Coronary artery (tissue), 2 donors: ENCODE measurements around the gene SCFD2.

Source experiments
- DNase-seq: peaks from one replicate; pipeline ENCODE4 v3.0.0-alpha.2; 2017; ENCODE audit warnings: low spot score
- H3K27ac ChIP-seq, 2 donors: fragments of 200-600 bp; sonication (generic); one replicate each; pipeline ENCODE4 v1.5.1; 2016 to 2019
- H3K4me3 ChIP-seq: fragments of 200-600 bp; sonication (generic); 2 replicates; pipeline ENCODE4 v1.5.1; 2016; ENCODE audit warnings: mild to moderate bottlenecking, moderate library complexity
- CTCF ChIP-seq: fragments of 200-600 bp; sonication (generic); IDR thresholded peaks from one replicate; pipeline ENCODE4 v1.5.1; 2019; ENCODE audit warnings: antibody characterized with exemption

SCFD2 gene

DNA sequence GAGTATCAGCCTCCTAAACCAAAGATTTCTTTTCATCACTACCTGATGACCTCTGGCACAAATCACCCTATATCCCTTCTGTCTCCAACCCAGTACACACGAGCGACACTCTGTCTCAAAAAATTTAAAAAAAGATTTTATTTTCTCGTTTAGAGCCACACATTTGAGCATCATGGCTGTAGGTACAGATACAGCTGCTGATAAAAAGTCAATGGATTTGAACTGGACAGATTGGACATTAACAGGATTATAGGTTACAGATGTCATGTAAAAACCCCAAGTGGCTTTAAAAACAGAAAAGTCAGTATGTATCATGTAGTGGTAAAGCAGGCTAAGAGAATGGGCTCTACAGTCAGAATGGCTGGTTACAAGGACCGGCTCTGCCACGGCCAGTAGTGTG lies 171.1 kb downstream of the SCFD2 start:
- no peak for TF ChIP-seq CTCF
- no peak overlapping the region for H3K27ac ChIP-seq
- no peak for DNase-seq
- no peak overlapping the region for H3K4me3 ChIP-seq

DNA sequence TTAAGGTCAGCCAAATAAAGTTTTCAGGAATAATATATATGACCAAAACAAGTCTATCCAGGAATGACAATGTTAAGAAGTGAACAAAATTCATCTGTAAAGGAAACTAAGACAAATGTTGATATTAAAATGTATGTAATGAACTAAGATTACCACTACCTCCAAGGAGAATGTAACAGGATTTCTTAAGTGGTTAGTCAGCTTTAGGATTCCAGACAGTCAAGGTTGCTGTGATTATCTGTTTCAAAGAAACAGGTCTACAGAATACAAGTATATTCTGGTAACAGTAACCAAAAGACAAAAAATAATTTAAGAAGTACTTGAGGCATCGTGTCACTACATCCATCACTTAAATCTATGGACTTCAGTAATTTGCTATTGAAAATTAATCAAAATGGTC lies 172.8 kb downstream of the SCFD2 start:
- no peak for DNase-seq
- TF ChIP-seq CTCF: no peak
- no peak overlapping the region for H3K4me3 ChIP-seq
- no peak overlapping the region for H3K27ac ChIP-seq

- no peak for TF ChIP-seq CTCF
These were observed 173.4 kb downstream of the SCFD2 start for GRCh38 chr4:53192496-53192895.

GRCh38 chr4:53191997-53192396 lies 173.9 kb downstream of the SCFD2 start:
- no peak for DNase-seq
- no peak overlapping the region for H3K27ac ChIP-seq
- no peak overlapping the region for H3K4me3 ChIP-seq
- TF ChIP-seq CTCF: no peak

More at GRCh38 chr4:53192496-53192895, 173.4 kb downstream of the SCFD2 start:
- H3K27ac ChIP-seq: no peak overlapping the region
- H3K4me3 ChIP-seq: no peak overlapping the region
- DNase-seq: no peak

DNA sequence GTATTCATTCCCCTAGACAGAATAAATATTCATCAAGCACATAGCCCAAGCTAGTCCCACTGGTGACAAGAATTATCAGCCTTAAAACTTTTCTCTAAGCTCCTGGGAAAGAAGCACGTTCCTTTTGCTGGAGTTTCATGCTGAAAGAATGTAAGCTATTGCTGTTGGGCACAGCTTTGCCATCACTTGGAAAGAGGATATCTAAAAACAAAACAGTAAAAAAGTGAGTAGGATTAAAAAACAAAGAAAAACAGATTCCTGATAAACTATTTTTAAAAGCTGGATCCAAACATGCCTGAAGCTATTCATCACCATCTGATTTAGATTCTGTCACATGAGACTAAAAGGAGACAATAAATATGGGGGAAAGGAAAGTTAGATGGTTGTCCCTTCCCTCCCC lies 176.8 kb downstream of the SCFD2 start:
- DNase-seq: no peak
- TF ChIP-seq CTCF: no peak
- Histone ChIP-seq H3K4me3 (peak overlapping the region; percentile 10), H3K27ac (peak overlapping the region in 1 of 2 donors; percentile 75)

DNA sequence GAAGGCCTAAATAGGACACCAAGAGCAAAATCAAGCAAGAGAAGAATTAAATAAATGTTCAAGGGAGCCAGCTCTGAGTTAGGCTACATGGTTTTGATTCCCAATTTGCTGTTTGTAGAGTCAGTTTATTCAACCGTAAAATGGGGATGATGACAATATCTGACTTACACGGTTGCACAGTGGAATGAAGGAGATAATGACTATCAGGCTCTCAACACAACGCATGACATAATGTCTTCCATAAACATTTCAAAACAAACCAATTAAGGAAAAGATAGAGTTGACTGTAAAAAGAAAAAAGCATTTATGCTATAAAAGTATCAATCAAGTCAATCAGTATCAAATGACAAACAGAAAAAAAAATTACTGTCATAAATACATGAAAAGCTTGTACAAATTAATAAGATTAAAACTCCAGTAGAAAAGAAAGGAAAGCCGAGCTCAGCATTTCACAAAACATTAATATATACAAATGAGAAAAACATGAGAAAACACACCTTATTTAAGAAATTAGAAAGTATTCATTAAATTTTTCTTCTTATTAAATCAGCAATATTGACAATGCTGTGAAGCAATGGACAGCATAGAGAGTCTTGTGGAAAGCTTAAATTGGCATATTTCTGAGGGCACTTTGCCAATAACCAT lies 179.0 kb downstream of the SCFD2 start:
- Histone ChIP-seq H3K27ac (peak overlapping the region in 1 of 2 donors; percentile 28), H3K4me3 (no peak overlapping the region)
- no peak for TF ChIP-seq CTCF
- DNase-seq: no peak

GRCh38 chr4:53185869-53186585 lies 179.8 kb downstream of the SCFD2 start:
- DNase-seq: no peak
- Histone ChIP-seq H3K27ac (peak overlapping the region; percentile 15 to 67), H3K4me3 (no peak overlapping the region)
- TF ChIP-seq CTCF: no peak
